Measurements from ENCODE around the gene RASL10A.

RASL10A gene

GRCh38 chr22:29302681-29303465 is 12.6 kb downstream of the RASL10A start:
- DNase-seq (ENCODE audit: low read depth), result no peak

- DNase-seq (ENCODE audit: low read depth), result no peak
These were observed 13.2 kb downstream of the RASL10A start for GRCh38 chr22:29302402-29302680.

- no peak for DNase-seq (ENCODE audit: low read depth)
These were observed 13.6 kb downstream of the RASL10A start for GRCh38 chr22:29301716-29302401.

- DNase-seq (ENCODE audit: low read depth), result no peak
These were observed 14.5 kb downstream of the RASL10A start for GRCh38 chr22:29300807-29301601.

- no peak for DNase-seq (ENCODE audit: low read depth)
These were observed 15.1 kb downstream of the RASL10A start for GRCh38 chr22:29300467-29300806.

GRCh38 chr22:29299136-29299900 is 16.2 kb downstream of the RASL10A start:
- no peak for DNase-seq (ENCODE audit: low read depth)

- no peak for DNase-seq (ENCODE audit: low read depth)
These were observed 16.9 kb downstream of the RASL10A start for GRCh38 chr22:29298641-29299040.

- no peak for DNase-seq (ENCODE audit: low read depth)
These were observed 23.1 kb downstream of the RASL10A start for GRCh38 chr22:29292379-29292778.

GRCh38 chr22:29291215-29291614 is 24.3 kb downstream of the RASL10A start:
- no peak for DNase-seq (ENCODE audit: low read depth)

- no peak for DNase-seq (ENCODE audit: low read depth)
These were observed 25.4 kb downstream of the RASL10A start for GRCh38 chr22:29290061-29290460.

- DNase-seq (ENCODE audit: low read depth), result no peak
These were observed 26.7 kb downstream of the RASL10A start for GRCh38 chr22:29288837-29289236.

- no peak for DNase-seq (ENCODE audit: low read depth)
These were observed 31.3 kb downstream of the RASL10A start for GRCh38 chr22:29284196-29284595.

- no peak for DNase-seq (ENCODE audit: low read depth)
These were observed 37.6 kb downstream of the RASL10A start for GRCh38 chr22:29277927-29278326.

- no peak for DNase-seq (ENCODE audit: low read depth)
These were observed 39.5 kb downstream of the RASL10A start for GRCh38 chr22:29275819-29276565.

GRCh38 chr22:29275167-29275566 is 40.3 kb downstream of the RASL10A start:
- DNase-seq (ENCODE audit: low read depth), result no peak

GRCh38 chr22:29272624-29273023 is 42.9 kb downstream of the RASL10A start:
- DNase-seq (ENCODE audit: low read depth), result no peak

GRCh38 chr22:29270475-29271271 is 44.8 kb downstream of the RASL10A start:
- DNase-seq (ENCODE audit: low read depth), result no peak

- no peak for DNase-seq (ENCODE audit: low read depth)
These were observed 45.6 kb downstream of the RASL10A start for GRCh38 chr22:29269731-29270474.

- no peak for DNase-seq (ENCODE audit: low read depth)
These were observed 46.3 kb downstream of the RASL10A start for GRCh38 chr22:29269230-29269604.

All from stimulated activated CD4-positive, alpha-beta T cell treated with anti-CD3 and anti-CD28 coated beads, Interleukin-2, amount 100 ng/mL, for 4 hours (primary cell).